HG02981 (cell line): ENCODE measurements around the gene HDAC7.
"Not testable (repeated sequence)": the region's sequence is repeated elsewhere in the genome, so short reads cannot be mapped to it uniquely, and the experiment has no call there.

Source experiments
- ATAC-seq: cut with Tn5 transposase; IDR thresholded peaks from one replicate; pipeline ENCODE4 v1.9.1; 2021; ENCODE audit warnings: mild to moderate bottlenecking, moderate library complexity; ENCODE audit not compliant: unreplicated experiment

Gene HDAC7

GRCh38 chr12:47815447-47815846 lies 4.3 kb downstream of the HDAC7 start:
- not testable (repeated sequence) for ATAC-seq

GRCh38 chr12:47814539-47815170 lies 5.0 kb downstream of the HDAC7 start:
- ATAC-seq = no peak

DNA sequence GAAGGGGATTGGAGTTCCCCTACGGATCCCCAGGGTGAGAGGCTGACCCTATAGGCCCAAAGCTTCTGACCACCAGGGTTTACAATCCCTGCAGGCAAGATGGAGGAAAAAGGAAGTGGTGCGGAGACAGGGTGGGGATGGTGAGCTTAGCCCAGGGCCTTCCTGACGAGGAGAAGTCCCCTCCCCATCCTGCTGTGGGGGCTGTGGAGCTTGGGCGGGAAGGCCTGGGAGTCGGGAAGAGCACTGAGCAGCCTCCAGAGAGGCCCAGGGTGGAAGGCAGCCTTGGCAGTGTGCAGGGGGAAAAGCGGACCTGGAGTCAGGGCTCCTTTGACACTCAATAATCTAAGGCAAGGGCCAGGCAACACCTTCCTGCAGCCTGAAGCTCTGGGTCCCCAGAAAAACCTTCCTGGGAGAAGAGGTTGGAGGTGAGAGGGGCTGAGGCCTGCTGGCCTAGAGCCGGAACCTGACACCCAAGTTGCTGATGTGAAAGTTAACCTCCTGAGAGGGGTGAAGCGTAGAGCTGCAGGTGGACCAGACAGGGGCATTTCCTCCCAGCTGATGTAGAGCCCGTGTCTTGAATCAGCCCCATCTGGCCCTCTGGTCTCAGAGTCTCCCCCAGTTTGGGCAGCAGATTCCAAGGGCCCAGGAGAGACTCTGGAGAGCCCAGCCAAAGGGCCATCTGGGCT lies 6.0 kb downstream of the HDAC7 start:
- ATAC-seq = peak; percentile 41

- ATAC-seq = peak; percentile 55
Observed at GRCh38 chr12:47812797-47813510, 6.7 kb downstream of the HDAC7 start.

DNA sequence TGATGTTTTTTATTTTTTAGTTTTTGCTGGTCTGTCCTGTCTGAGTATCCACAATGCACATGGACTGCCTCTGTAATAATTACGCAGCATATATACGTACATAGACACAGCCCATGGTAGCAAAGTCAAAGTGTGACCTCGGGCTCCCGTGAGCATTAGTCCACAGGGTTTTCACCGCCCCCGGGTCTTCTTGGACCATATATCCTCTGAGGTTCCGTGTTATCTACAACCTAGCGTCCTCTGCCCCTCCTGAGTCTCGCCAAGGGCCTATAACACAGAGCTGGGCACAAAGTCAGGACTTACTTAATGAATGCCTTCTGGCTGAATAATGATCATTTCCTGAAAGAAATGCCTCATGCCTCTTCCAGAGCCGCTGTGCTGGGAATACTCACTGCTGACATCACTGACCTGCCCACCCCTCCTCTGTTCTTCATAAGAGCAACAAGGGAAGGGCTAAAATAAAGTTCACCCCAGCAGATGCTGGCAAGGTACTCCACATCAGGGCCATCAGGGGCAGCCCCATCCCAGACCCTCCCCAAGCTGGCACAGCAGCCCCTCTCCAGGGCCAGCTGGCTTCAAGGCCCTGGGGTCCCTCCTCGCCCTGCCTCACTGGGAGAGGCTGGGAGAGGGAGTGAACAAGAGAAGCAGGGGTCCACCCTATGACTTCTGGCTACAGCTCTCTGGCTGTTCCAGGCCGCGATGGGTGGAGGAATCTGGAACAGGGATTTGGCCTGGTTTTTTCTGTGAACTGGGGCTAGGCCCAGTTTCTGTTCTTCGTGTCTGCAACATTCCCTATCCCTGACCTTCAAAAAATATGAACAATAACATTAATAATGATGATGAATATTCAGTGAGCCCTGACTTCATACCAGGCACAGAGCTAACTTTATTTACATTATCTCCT lies 7.9 kb downstream of the HDAC7 start:
- ATAC-seq = no peak

DNA sequence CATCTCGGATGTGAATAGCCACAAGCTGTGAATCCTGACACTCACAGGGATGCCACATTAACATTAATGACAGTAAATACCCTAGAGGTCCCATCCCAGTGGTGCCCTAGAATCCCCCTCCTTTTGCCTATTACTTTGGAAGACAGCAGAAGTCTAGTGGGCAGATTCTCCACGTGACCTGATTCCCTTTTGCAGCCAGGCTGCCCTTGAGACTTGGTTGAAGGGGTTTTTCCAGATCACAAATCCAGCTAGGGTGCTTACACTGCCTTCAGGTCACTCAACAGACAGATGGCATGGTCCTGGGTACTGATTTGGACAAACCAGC lies 8.7 kb downstream of the HDAC7 start:
- no peak for ATAC-seq

GRCh38 chr12:47809518-47809917 lies 10.2 kb downstream of the HDAC7 start:
- not testable (repeated sequence) for ATAC-seq

DNA sequence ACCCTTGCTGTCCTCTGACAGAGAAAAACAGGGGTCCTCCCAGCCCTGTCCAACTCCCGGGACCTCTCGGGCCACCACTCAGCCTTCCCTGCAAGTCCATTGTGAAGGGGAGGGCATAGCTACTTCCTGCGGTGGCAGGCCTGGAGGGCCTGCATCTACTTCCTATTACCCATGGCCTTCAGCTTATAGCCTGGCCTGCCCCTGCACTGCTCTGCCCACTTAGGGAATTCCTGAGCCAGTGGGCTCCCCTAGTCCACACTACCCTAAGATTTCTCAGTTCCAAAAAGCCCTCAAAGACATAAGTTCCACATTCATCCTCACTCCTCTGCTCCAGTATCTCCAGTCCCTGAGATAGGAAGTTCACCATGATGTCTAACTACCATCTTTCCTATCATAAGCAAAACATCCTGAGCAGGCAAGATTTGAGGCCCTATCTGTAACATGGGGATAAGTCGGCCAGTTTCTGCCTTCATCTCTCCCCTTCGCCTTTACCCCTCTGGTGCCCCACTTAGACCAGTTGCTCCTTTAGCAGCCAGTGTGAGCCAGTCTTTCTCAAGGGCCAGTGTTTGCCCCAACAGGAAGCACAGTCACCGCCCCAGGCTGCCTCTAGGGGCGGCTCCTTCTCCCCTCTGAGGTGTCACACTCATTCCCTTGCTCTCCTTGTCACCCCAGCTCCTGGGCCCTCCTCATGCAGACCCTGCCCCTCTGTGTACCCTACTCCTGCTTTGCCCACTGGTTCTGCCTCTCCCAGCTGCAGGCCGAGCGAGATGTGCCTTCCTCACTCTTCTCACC lies 10.9 kb downstream of the HDAC7 start:
- ATAC-seq = no peak

GRCh38 chr12:47808050-47808449 lies 11.7 kb downstream of the HDAC7 start:
- ATAC-seq = peak; percentile 32

GRCh38 chr12:47807338-47807737 lies 12.4 kb downstream of the HDAC7 start:
- no peak for ATAC-seq

DNA sequence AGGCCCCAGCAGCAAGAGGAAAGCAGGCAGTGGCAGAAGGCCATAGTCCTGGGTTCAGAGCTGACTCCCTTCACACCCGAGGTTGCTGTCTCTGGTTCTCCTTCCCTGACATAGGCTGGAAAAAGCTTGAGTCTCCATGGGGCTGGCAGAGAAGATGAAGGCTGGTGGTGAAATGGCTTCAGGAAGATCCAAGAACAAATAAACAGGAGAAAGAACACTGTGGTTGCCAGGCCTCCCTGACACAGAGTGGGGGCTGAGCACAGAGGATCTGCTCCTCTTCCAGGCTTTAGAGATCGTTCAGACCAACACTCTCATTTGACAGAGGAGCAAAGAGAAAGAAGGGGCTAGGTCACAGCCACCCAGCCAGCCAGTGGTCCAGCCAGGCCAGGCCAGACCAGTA lies 14.3 kb downstream of the HDAC7 start:
- ATAC-seq = no peak

DNA sequence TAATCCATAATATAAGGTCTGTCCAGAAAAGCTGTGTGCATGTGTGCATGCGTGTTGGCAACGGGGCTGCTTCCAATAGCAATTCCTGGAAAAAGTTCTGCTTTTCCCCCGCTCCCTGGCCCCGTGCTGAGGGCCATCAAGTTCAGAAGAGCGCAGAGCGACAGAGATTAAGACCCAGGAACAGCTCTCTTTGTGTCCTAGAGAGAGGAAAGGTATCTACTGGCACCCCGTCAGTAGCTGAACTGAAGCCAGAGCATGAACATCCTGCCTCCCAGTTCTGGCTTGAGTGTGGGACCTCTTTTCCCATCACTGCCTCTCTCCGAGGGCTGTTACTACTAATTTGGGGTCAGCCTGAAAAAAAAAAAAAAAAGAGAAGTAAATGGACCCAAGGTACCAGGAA lies 15.5 kb downstream of the HDAC7 start:
- ATAC-seq = no peak

- ATAC-seq = no peak
Observed at GRCh38 chr12:47803191-47803875, 16.4 kb downstream of the HDAC7 start.

DNA sequence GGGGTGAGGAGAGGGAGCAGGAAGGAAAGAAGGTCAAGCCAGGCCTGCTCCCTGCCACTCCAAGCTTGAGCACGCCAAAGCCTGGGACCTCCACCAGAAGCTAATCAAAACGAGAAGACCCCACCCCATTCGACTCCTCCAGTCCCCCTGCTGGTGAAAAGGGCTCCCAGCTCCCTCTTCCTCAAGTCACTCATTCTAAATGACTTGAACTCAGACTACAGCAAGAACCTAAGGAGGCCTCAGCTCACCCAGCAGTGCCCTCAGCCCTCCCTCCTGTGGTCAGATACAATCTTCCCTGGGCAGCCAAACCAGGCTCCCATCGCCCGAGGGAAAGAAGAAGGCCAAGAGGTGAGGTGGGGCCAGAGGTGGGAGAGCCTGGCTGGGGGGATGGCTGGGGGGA lies 17.4 kb downstream of the HDAC7 start:
- no peak for ATAC-seq

DNA sequence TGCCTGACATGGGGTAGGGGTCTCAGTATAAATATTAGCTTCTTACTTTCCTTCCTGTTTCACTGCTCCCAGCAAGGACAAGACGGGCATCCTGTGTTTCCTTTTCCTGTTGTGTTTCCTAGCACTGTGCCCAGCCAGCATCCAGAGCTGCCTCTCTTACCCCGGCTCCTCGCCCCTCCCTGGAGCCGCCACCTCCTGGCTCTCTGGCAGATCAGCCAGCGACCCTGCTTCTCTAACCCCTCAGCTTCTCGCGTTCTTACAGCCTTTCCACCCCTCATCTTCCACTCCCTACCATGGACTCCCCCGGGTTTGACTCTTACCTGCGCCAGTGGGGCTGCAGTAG lies 17.8 kb downstream of the HDAC7 start:
- ATAC-seq = no peak

DNA sequence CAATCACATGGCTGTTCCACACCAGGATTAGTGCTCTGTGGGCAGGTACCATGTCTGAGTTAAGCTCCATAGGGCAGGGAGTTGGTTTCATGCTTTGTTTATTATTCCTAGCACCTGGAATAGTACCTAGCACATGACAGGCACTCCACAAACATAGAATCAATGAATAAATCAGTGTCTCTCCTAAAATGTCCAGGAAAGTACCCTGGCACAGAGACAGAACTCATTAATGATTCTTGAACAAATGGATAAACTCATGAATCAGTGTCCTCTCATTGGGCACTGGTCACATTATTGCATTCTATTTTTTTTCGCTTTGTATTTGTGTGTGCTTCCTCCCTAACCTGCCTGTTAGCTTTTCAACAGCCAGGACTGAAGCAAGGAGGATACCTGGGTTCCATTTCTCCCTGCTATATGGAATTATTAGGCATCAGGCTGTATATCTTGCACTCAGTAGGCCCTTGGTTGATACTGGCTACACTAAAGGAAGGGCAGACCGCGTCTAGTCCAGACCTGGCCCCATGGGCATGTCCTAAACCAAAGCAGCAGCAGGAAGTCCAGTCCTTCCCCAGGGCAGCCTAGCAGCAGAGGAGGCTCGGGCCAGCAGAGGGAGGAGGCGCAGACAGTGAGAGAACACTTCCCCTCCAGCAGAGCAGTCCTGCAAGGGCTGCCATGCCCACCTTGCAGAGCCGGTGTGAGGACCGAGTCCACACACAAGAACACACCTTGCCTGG lies 18.4 kb downstream of the HDAC7 start:
- ATAC-seq = no peak

DNA sequence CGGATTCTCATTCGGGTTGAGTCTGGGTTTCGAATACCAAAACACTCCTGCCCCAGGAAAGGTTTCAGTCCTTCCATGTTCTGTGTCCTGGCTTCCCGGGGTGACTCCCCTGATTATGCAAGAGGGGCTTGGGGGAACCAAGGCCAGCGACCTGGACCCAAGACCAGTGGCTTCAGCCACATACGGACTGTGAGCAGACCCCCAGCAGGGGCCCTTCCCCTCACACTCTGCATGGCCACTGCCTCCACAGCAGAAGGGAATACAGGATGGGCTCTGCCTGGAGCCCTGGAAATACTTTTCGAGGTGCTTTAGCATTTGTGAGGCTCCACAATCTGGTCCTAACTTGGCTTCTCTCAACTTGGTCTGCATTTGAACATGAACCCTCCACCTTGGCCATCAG lies 19.1 kb downstream of the HDAC7 start:
- ATAC-seq = no peak

- ATAC-seq = no peak
Observed at GRCh38 chr12:47799357-47799955, 20.2 kb downstream of the HDAC7 start.

GRCh38 chr12:47798382-47798948 lies 21.2 kb downstream of the HDAC7 start:
- ATAC-seq = no peak
